HG03280 (cell line): ENCODE measurements around the gene SGCA.

Experiments used
- ATAC-seq: cut with Tn5 transposase; IDR thresholded peaks from one replicate; pipeline ENCODE4 v1.9.1; 2021; ENCODE audit warnings: mild to moderate bottlenecking, moderate library complexity; ENCODE audit not compliant: unreplicated experiment

The SGCA gene

DNA sequence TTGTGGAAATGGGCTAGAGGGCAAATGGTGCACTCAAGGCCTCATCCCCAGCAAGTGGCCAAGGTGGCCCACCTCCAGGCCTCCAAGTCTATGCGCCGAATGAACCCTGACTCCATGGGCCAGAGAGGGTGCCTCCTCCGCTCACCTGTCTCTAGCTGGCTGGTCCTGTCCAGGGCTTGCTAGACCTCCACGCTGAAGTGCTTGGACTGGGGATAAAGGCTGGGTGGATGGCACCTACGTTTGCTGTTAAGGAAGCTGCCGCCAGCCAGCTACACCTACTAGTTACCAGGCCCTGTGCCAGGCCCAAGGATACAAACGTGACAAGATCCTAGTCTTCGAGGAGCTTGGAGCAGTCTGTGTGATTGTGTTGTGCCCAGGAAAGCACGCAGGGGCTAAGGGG lies 739 bp upstream of the SGCA start:
- ATAC-seq = no peak

DNA sequence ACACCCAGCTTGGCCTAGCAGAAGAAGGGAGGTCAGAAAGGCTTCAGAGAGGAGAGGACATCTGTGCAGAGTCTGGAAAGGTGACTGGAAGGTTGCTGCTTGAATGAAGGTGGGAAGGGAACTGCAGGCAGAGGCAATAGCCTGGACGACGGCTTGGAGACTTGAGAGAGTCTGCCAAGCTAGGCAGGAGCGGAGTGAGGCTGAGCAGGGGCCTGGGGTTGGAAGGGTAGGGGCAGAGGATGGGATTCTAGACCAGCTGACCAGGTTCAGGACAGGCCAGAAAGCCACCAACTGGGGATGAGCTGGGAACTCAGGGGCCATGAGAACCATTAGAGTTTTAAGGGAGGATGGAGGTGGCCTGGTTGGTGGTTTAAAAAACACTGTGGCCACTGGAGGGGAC lies 339 bp upstream of the SGCA start:
- ATAC-seq = no peak

DNA sequence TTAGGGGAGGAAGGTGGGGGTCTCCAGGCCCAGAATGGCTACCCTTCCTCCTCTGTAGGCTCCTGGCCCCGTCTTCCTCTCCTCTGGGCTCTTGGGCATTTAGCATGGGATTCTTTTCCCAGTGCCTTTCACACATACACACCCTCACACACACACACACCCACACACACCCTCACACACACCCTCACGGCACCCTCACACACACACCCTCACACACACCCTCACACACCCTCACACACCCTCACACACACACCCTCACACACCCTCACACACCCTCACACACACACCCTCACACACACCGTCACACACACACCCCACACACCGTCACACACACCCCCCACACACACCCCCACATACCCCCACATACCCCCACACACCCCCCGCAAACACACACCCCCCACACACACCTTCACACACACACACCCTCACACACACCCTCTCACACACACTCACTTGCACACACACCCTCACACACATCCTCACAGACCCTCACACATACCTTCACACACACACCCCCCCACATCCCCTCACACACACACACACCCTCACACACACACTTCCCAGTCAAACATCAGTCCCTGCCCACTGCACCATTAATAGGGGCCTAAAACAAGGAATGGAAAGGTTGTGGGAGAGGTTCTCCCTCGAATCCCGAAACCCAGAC lies 845 bp downstream of the SGCA start:
- ATAC-seq = no peak

- ATAC-seq = no peak
Measured at GRCh38 chr17:50167371-50167770, 1.6 kb downstream of the SGCA start.

DNA sequence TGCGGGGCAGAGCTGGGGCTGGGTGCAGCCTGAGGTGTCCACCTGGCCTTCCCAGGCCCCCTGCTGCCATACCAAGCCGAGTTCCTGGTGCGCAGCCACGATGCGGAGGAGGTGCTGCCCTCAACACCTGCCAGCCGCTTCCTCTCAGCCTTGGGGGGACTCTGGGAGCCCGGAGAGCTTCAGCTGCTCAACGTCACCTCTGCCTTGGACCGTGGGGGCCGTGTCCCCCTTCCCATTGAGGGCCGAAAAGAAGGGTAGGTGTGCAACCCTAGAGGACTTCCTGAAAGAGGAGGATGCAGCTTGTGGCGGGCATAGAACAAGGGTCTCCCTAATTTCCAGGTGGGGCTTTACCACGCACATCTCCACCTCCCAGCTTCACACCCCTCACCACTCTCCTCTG lies 2.5 kb downstream of the SGCA start:
- ATAC-seq = no peak

DNA sequence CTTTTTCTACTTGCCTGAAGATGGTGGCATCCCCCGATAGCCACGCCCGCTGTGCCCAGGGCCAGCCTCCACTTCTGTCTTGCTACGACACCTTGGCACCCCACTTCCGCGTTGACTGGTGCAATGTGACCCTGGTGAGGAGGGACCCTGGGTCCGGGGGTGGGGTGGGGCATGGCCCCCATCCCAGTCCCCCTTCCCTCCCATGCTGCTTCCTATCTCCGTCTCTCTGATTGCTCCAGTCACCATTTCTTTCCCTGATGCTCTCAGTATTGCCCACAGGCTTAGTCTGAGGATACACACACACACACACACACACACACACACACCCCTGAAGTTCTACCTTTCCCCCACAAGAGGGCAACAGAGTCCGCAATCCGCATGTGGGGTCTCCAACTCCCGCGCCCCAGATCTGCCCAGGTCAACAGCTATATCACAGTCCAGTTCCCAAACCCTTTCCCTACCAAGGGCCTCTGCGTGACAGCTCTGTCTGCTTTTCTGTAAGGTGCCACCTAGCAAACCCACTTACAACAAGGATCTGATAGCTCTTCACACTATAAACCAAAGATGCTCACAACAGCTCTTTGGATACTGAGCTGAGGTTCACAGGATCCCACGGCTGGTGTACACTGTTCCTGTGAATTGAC lies 3.4 kb downstream of the SGCA start:
- no peak for ATAC-seq

- no peak for ATAC-seq
Measured at GRCh38 chr17:50169881-50170459, 4.2 kb downstream of the SGCA start.

GRCh38 chr17:50170662-50171370 lies 5.0 kb downstream of the SGCA start:
- no peak for ATAC-seq

GRCh38 chr17:50171371-50172071 lies 5.7 kb downstream of the SGCA start:
- no peak for ATAC-seq

GRCh38 chr17:50172130-50172529 lies 6.3 kb downstream of the SGCA start:
- no peak for ATAC-seq

GRCh38 chr17:50172936-50173334 lies 7.1 kb downstream of the SGCA start:
- no peak for ATAC-seq

GRCh38 chr17:50173335-50173941 lies 7.6 kb downstream of the SGCA start:
- ATAC-seq = no peak

DNA sequence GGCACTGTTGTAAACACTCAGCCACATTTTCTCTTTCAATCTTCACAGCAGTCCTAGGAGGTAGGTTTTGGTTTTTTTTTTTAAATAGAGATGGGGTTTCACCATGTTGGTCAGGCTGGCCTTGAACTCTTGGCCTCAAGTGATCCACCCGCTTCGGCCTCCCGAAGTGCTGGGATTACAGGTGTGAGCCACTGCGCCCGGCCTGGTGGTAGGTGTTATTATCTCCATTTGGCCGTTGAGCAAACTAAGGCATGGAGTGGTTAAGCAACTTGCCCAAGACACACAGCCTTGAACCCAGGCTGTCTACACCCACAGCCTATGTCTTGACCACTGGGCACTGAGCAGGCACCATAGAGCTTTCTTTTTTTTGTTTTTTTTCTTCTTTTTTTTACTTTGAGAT lies 8.6 kb downstream of the SGCA start:
- no peak for ATAC-seq

GRCh38 chr17:50175035-50175807 lies 9.4 kb downstream of the SGCA start:
- ATAC-seq = no peak

GRCh38 chr17:50176559-50177357 lies 11.0 kb downstream of the SGCA start:
- ATAC-seq = no peak

DNA sequence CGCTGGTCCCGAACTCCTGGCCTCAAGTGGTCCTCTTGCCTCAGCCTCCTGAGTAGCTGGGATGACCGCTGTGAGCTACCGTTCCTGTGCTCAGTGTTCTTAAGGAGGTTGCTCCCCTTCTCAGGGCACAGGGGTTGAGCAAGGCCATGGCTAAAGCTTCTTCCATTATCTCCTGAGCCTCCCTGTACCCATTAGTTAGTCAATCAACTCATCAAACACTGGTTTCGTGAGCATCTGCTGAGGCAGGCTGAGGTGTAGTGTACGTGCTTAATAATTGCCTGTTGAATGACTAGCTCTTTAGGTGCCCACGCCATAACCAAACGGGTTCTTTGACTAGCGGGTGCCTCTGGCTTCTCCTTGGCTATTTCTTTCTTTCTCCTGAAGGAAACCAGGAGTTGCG lies 11.7 kb downstream of the SGCA start:
- no peak for ATAC-seq

DNA sequence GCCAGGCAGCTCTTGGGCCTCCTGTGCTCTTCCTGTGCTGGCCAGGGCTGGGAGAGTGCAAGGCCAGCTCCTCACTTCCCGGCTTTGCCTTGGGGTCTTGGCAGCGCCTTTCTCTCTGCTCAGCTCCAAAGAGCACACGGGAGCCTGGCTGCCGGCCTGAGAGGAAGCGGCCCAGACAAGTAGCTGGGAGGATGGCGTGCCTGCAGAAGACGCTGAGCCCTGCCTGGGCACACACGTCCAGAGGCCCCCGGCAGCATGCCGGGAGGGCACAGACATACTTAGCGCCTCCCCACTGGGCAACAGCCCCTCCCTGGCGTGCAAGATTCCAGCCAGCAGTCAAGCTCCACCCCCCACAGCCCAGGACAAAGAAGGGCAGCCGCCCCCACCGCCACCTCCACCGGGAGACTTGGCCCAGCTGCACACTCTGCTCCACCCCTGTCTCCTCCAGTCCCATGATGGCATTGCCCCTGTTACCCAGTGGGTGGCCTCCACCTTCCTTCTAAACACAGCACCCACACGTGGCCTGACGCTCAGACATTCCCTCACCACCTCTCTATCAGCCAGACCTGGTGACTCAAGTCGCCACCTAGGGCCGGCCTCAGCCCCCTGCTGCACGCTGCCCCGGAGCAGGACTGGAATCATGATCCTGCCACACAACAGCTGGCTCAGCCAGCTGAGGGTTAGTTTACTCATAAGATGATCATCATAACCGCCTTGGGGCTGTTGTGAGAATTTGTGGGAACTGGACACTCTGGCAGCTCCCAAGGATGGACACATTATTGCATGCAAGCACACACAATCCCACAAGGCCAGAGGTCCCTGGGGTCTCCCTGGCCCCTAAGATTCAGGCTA lies 12.4 kb downstream of the SGCA start:
- ATAC-seq = no peak

- ATAC-seq = no peak
Measured at GRCh38 chr17:50180111-50180510, 14.3 kb downstream of the SGCA start.
